Lower leg skin (tissue), 3 donors: Measurements from ENCODE around the gene ZNF280B.

Source experiments
- CTCF ChIP-seq, 3 donors: fragments of 450-650 bp; IDR thresholded peaks; one replicate each; pipeline ENCODE4 v1.5.1; 2016; ENCODE audit warnings: antibody characterized with exemption in 3 of 3, mild to moderate bottlenecking in 3 of 3, moderate library complexity in 2 of 3
- POLR2A ChIP-seq, 2 donors: fragments of 450-650 bp; IDR thresholded peaks; one replicate each; pipeline ENCODE4 v1.6.1; 2016 to 2017; ENCODE audit warnings: antibody characterized with exemption in 2 of 2, mild to moderate bottlenecking in 1 of 2, moderate library complexity in 1 of 2

- TF ChIP-seq CTCF (IDR thresholded peaks at IDR 0.05) (no peak), POLR2A (IDR thresholded peaks at IDR 0.05) (no peak)
Measured at GRCh38 chr22:22547692-22548300, 39.3 kb upstream of the ZNF280B start.
